ENCODE results near the gene DMD.
"Not testable (repeated sequence)": the region's sequence is repeated elsewhere in the genome, so short reads cannot be mapped to it uniquely, and the experiment has no call there.

Gene DMD

GRCh38 chrX:33184803-33185202 lies 26.5 kb downstream of the DMD start:
- POLR2A ChIA-PET; H3K4me1 ChIP-seq (ENCODE audit: control extremely low read depth in 1 of 4, control insufficient read depth in 4 of 4, insufficient read depth in 4 of 4, low read length in 3 of 4); H3K36me3 ChIP-seq (ENCODE audit: control insufficient read depth in 4 of 4, insufficient read depth in 4 of 4, low read length in 3 of 4); H3K9me3 ChIP-seq (ENCODE audit: control extremely low read depth in 1 of 5, control insufficient read depth in 4 of 5, insufficient read depth in 2 of 5, low read depth in 1 of 5, low read length in 4 of 5); H3K27ac ChIP-seq (ENCODE audit: insufficient read depth in 1 of 2, low read depth in 1 of 2, low read length in 2 of 2, poor library complexity in 1 of 2, severe bottlenecking in 2 of 2); H3K4me3 ChIP-seq (ENCODE audit: control insufficient read depth in 1 of 7, extremely low read depth in 1 of 7, insufficient read depth in 4 of 7, low read depth in 2 of 7, low read length in 6 of 7); CTCF ChIA-PET; H3K27me3 ChIP-seq (replicated peaks in 2 of 5; ENCODE audit: control insufficient read depth in 4 of 5, insufficient read depth in 5 of 5, low read length in 4 of 5); DNase-seq: not testable (repeated sequence)
- 80% methylated on average over 7 of the region's 10 CpGs for WGBS (ENCODE audit: insufficient coverage)

GRCh38 chrX:33183361-33183760 lies 28.0 kb downstream of the DMD start:
- no peaks in the 10 kb centered on the region for H3K27me3 ChIP-seq (replicated peaks in 2 of 5; ENCODE audit: control insufficient read depth in 4 of 5, insufficient read depth in 5 of 5, low read length in 4 of 5)
- no peaks in the 10 kb centered on the region for H3K36me3 ChIP-seq (ENCODE audit: control insufficient read depth in 4 of 4, insufficient read depth in 4 of 4, low read length in 3 of 4)
- 25% methylated on average over 4 of the region's 4 CpGs for WGBS (ENCODE audit: insufficient coverage)
- no peak overlapping the region for H3K4me3 ChIP-seq (ENCODE audit: control insufficient read depth in 1 of 7, extremely low read depth in 1 of 7, insufficient read depth in 4 of 7, low read depth in 2 of 7, low read length in 6 of 7)
- ChIA-PET POLR2A (no interaction called here), CTCF (no interaction called here)
- H3K9me3 ChIP-seq (ENCODE audit: control extremely low read depth in 1 of 5, control insufficient read depth in 4 of 5, insufficient read depth in 2 of 5, low read depth in 1 of 5, low read length in 4 of 5) = no peaks in the 10 kb centered on the region
- DNase-seq = no peak
- H3K4me1 ChIP-seq (ENCODE audit: control extremely low read depth in 1 of 4, control insufficient read depth in 4 of 4, insufficient read depth in 4 of 4, low read length in 3 of 4) = no peaks in the 10 kb centered on the region
- H3K27ac ChIP-seq (ENCODE audit: insufficient read depth in 1 of 2, low read depth in 1 of 2, low read length in 2 of 2, poor library complexity in 1 of 2, severe bottlenecking in 2 of 2) = no peak overlapping the region

GRCh38 chrX:33178690-33179089 lies 32.7 kb downstream of the DMD start:
- H3K27ac ChIP-seq (ENCODE audit: insufficient read depth in 1 of 2, low read depth in 1 of 2, low read length in 2 of 2, poor library complexity in 1 of 2, severe bottlenecking in 2 of 2) = no peak overlapping the region
- WGBS (ENCODE audit: insufficient coverage) = 100% methylated on average over 1 of the region's 1 CpG
- H3K9me3 ChIP-seq (ENCODE audit: control extremely low read depth in 1 of 5, control insufficient read depth in 4 of 5, insufficient read depth in 2 of 5, low read depth in 1 of 5, low read length in 4 of 5) = no peaks in the 10 kb centered on the region
- no peak overlapping the region for H3K4me3 ChIP-seq (ENCODE audit: control insufficient read depth in 1 of 7, extremely low read depth in 1 of 7, insufficient read depth in 4 of 7, low read depth in 2 of 7, low read length in 6 of 7)
- H3K27me3 ChIP-seq (replicated peaks in 2 of 5; ENCODE audit: control insufficient read depth in 4 of 5, insufficient read depth in 5 of 5, low read length in 4 of 5) = no peaks in the 10 kb centered on the region
- POLR2A ChIA-PET = no interaction called here
- no peaks in the 10 kb centered on the region for H3K36me3 ChIP-seq (ENCODE audit: control insufficient read depth in 4 of 4, insufficient read depth in 4 of 4, low read length in 3 of 4)
- CTCF ChIA-PET = no interaction called here
- no peaks in the 10 kb centered on the region for H3K4me1 ChIP-seq (ENCODE audit: control extremely low read depth in 1 of 4, control insufficient read depth in 4 of 4, insufficient read depth in 4 of 4, low read length in 3 of 4)
- no peak for DNase-seq

GRCh38 chrX:33178218-33178617 lies 33.1 kb downstream of the DMD start:
- WGBS (ENCODE audit: insufficient coverage) = 93% methylated on average over 4 of the region's 4 CpGs
- no peaks in the 10 kb centered on the region for H3K36me3 ChIP-seq (ENCODE audit: control insufficient read depth in 4 of 4, insufficient read depth in 4 of 4, low read length in 3 of 4)
- H3K9me3 ChIP-seq (ENCODE audit: control extremely low read depth in 1 of 5, control insufficient read depth in 4 of 5, insufficient read depth in 2 of 5, low read depth in 1 of 5, low read length in 4 of 5) = no peaks in the 10 kb centered on the region
- ChIA-PET CTCF (no interaction called here), POLR2A (no interaction called here)
- no peaks in the 10 kb centered on the region for H3K27me3 ChIP-seq (replicated peaks in 2 of 5; ENCODE audit: control insufficient read depth in 4 of 5, insufficient read depth in 5 of 5, low read length in 4 of 5)
- no peak overlapping the region for H3K27ac ChIP-seq (ENCODE audit: insufficient read depth in 1 of 2, low read depth in 1 of 2, low read length in 2 of 2, poor library complexity in 1 of 2, severe bottlenecking in 2 of 2)
- H3K4me1 ChIP-seq (ENCODE audit: control extremely low read depth in 1 of 4, control insufficient read depth in 4 of 4, insufficient read depth in 4 of 4, low read length in 3 of 4) = no peaks in the 10 kb centered on the region
- H3K4me3 ChIP-seq (ENCODE audit: control insufficient read depth in 1 of 7, extremely low read depth in 1 of 7, insufficient read depth in 4 of 7, low read depth in 2 of 7, low read length in 6 of 7) = no peak overlapping the region
- no peak for DNase-seq

GRCh38 chrX:33175201-33175600 lies 36.1 kb downstream of the DMD start:
- H3K4me1 ChIP-seq (ENCODE audit: control extremely low read depth in 1 of 4, control insufficient read depth in 4 of 4, insufficient read depth in 4 of 4, low read length in 3 of 4) = no peaks in the 10 kb centered on the region
- H3K27ac ChIP-seq (ENCODE audit: insufficient read depth in 1 of 2, low read depth in 1 of 2, low read length in 2 of 2, poor library complexity in 1 of 2, severe bottlenecking in 2 of 2) = no peak overlapping the region
- ChIA-PET CTCF (no interaction called here), POLR2A (no interaction called here)
- H3K9me3 ChIP-seq (ENCODE audit: control extremely low read depth in 1 of 5, control insufficient read depth in 4 of 5, insufficient read depth in 2 of 5, low read depth in 1 of 5, low read length in 4 of 5) = no peaks in the 10 kb centered on the region
- no peak overlapping the region for H3K4me3 ChIP-seq (ENCODE audit: control insufficient read depth in 1 of 7, extremely low read depth in 1 of 7, insufficient read depth in 4 of 7, low read depth in 2 of 7, low read length in 6 of 7)
- no peak for DNase-seq
- H3K36me3 ChIP-seq (ENCODE audit: control insufficient read depth in 4 of 4, insufficient read depth in 4 of 4, low read length in 3 of 4) = no peaks in the 10 kb centered on the region
- no CpG with 5 or more reads among the region's 1 CpG for WGBS (ENCODE audit: insufficient coverage)
- H3K27me3 ChIP-seq (replicated peaks in 2 of 5; ENCODE audit: control insufficient read depth in 4 of 5, insufficient read depth in 5 of 5, low read length in 4 of 5) = no peaks in the 10 kb centered on the region

- WGBS (ENCODE audit: insufficient coverage) = 100% methylated on average over 1 of the region's 2 CpGs
- DNase-seq = no peak
- Histone ChIP-seq H3K27me3 (replicated peaks in 2 of 5; ENCODE audit: control insufficient read depth in 4 of 5, insufficient read depth in 5 of 5, low read length in 4 of 5) (no peaks in the 10 kb centered on the region), H3K4me3 (ENCODE audit: control insufficient read depth in 1 of 7, extremely low read depth in 1 of 7, insufficient read depth in 4 of 7, low read depth in 2 of 7, low read length in 6 of 7) (no peak overlapping the region), H3K4me1 (ENCODE audit: control extremely low read depth in 1 of 4, control insufficient read depth in 4 of 4, insufficient read depth in 4 of 4, low read length in 3 of 4) (no peaks in the 10 kb centered on the region), H3K9me3 (ENCODE audit: control extremely low read depth in 1 of 5, control insufficient read depth in 4 of 5, insufficient read depth in 2 of 5, low read depth in 1 of 5, low read length in 4 of 5) (no peaks in the 10 kb centered on the region), H3K27ac (ENCODE audit: insufficient read depth in 1 of 2, low read depth in 1 of 2, low read length in 2 of 2, poor library complexity in 1 of 2, severe bottlenecking in 2 of 2) (no peak overlapping the region), H3K36me3 (ENCODE audit: control insufficient read depth in 4 of 4, insufficient read depth in 4 of 4, low read length in 3 of 4) (no peaks in the 10 kb centered on the region)
- ChIA-PET CTCF (no interaction called here), POLR2A (no interaction called here)
Measured at GRCh38 chrX:33171041-33171440, 40.3 kb downstream of the DMD start.

GRCh38 chrX:33161829-33162228 lies 49.5 kb downstream of the DMD start:
- POLR2A ChIA-PET = no interaction called here
- Histone ChIP-seq H3K27me3 (replicated peaks in 2 of 5; ENCODE audit: control insufficient read depth in 4 of 5, insufficient read depth in 5 of 5, low read length in 4 of 5) (no peaks in the 10 kb centered on the region), H3K9me3 (ENCODE audit: control extremely low read depth in 1 of 5, control insufficient read depth in 4 of 5, insufficient read depth in 2 of 5, low read depth in 1 of 5, low read length in 4 of 5) (no peaks in the 10 kb centered on the region), H3K36me3 (ENCODE audit: control insufficient read depth in 4 of 4, insufficient read depth in 4 of 4, low read length in 3 of 4) (no peaks in the 10 kb centered on the region), H3K4me1 (ENCODE audit: control extremely low read depth in 1 of 4, control insufficient read depth in 4 of 4, insufficient read depth in 4 of 4, low read length in 3 of 4) (no peaks in the 10 kb centered on the region), H3K4me3 (ENCODE audit: control insufficient read depth in 1 of 7, extremely low read depth in 1 of 7, insufficient read depth in 4 of 7, low read depth in 2 of 7, low read length in 6 of 7) (no peak overlapping the region), H3K27ac (ENCODE audit: insufficient read depth in 1 of 2, low read depth in 1 of 2, low read length in 2 of 2, poor library complexity in 1 of 2, severe bottlenecking in 2 of 2) (no peak overlapping the region)
- CTCF ChIA-PET = no interaction called here
- no peak for DNase-seq

GRCh38 chrX:33160273-33160672 lies 51.1 kb downstream of the DMD start:
- Histone ChIP-seq H3K4me3 (ENCODE audit: control insufficient read depth in 1 of 7, extremely low read depth in 1 of 7, insufficient read depth in 4 of 7, low read depth in 2 of 7, low read length in 6 of 7) (no peak overlapping the region), H3K27ac (ENCODE audit: insufficient read depth in 1 of 2, low read depth in 1 of 2, low read length in 2 of 2, poor library complexity in 1 of 2, severe bottlenecking in 2 of 2) (no peak overlapping the region), H3K27me3 (replicated peaks in 2 of 5; ENCODE audit: control insufficient read depth in 4 of 5, insufficient read depth in 5 of 5, low read length in 4 of 5) (no peaks in the 10 kb centered on the region), H3K9me3 (ENCODE audit: control extremely low read depth in 1 of 5, control insufficient read depth in 4 of 5, insufficient read depth in 2 of 5, low read depth in 1 of 5, low read length in 4 of 5) (no peaks in the 10 kb centered on the region), H3K36me3 (ENCODE audit: control insufficient read depth in 4 of 4, insufficient read depth in 4 of 4, low read length in 3 of 4) (no peaks in the 10 kb centered on the region), H3K4me1 (ENCODE audit: control extremely low read depth in 1 of 4, control insufficient read depth in 4 of 4, insufficient read depth in 4 of 4, low read length in 3 of 4) (no peaks in the 10 kb centered on the region)
- ChIA-PET POLR2A (no interaction called here), CTCF (no interaction called here)
- DNase-seq = no peak
- WGBS (ENCODE audit: insufficient coverage) = 89% methylated on average over 3 of the region's 5 CpGs
